Astrocyte of the spinal cord (primary cell): Measurements from ENCODE around the gene LYST.
"Not testable (repeated sequence)": the region's sequence is repeated elsewhere in the genome, so short reads cannot be mapped to it uniquely, and the experiment has no call there.

ENCODE experiments used
- DNase-seq: peaks from one replicate; pipeline ENCODE4 v3.0.0; 2011; ENCODE audit warnings: low read depth, low spot score
- H3K4me3 ChIP-seq: 2 replicates; pipeline ENCODE4 v1.5.1; 2011; ENCODE audit warnings: low read depth, mild to moderate bottlenecking, low read length, moderate library complexity
- in situ Hi-C: cut with HindIII; loops from 2 replicates; pipeline ENCODE4 v1.10.0; 2017; ENCODE audit warnings: low sequenced_read_pairs
- TF ChIP-seq, protein P1 (sequence below): IDR thresholded peaks from 2 replicates; pipeline ENCODE4 v1.5.1; 2012; ENCODE audit warnings: low read depth, mild to moderate bottlenecking, low read length, inconsistent platforms

Gene LYST

DNA sequence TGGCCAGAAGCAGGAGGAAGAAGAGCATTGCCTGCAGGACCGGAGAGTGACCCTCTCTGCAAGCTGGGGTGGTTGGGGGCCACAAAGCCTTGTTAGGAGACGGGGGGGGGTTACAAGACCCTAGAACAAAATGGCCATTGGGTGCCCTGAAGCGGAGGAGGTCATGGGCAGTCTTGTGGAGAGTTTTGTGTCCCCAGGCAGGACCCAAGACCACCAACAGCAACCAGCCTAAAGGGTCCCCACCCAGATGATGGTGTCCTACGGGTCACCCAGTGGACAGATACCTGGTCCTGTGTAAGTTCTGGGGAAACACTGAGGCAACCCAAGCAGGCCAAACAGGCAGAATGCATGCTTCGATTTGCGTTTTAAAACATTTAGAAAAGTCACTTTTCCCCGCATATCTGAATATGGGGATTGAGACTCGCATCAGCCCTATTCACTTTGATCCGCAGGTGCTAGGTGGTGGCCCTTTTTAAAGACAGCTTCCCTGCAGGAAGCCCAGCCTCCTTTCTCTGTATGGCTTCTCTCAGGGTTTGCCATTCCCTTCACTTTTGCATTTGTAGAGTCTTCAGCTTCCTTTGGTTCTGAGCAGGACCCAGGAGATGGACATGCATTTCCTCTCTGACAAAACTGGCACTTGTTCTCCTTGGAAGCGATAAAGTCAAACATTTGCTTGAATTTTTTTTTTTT lies 238.2 kb downstream of the LYST start:
- TF ChIP-seq, protein P1, sequence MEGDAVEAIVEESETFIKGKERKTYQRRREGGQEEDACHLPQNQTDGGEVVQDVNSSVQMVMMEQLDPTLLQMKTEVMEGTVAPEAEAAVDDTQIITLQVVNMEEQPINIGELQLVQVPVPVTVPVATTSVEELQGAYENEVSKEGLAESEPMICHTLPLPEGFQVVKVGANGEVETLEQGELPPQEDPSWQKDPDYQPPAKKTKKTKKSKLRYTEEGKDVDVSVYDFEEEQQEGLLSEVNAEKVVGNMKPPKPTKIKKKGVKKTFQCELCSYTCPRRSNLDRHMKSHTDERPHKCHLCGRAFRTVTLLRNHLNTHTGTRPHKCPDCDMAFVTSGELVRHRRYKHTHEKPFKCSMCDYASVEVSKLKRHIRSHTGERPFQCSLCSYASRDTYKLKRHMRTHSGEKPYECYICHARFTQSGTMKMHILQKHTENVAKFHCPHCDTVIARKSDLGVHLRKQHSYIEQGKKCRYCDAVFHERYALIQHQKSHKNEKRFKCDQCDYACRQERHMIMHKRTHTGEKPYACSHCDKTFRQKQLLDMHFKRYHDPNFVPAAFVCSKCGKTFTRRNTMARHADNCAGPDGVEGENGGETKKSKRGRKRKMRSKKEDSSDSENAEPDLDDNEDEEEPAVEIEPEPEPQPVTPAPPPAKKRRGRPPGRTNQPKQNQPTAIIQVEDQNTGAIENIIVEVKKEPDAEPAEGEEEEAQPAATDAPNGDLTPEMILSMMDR: no peak
- no peak for DNase-seq
- H3K4me3 ChIP-seq: no peak overlapping the region
- in situ Hi-C loops: no loop called here

DNA sequence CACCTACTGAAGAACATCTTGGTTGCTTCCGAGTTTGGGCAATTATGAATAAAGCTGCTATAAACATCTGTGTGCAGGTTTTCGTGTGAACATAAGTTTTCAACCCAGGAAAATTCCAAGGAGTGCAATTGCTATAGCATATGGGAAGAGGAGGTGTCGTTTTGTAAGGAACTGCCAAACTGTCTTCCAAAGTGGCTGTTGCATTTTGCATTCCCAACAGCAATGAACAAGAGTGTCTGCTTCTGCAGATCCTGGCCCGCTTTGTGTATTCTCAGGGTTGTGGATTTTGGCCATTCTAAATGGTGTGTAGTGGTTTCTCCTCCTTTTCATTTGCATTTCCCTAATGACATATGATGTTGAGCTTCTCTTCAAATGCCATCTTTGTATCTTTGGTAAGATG lies 240.9 kb downstream of the LYST start:
- in situ Hi-C loops: no loop called here
- TF ChIP-seq, protein P1: no peak
- no peak overlapping the region for H3K4me3 ChIP-seq

GRCh38 chr1:235625340-235625739 lies 241.4 kb downstream of the LYST start:
- no peak for DNase-seq
- in situ Hi-C loops: no loop called here
- TF ChIP-seq, protein P1: no peak
- H3K4me3 ChIP-seq: no peak overlapping the region

More for the DNA sequence above, 240.9 kb downstream of the LYST start:
- no peak for DNase-seq

- TF ChIP-seq, protein P1: no peak
- in situ Hi-C loops: no loop called here
- DNase-seq: peak; percentile 94
- H3K4me3 ChIP-seq: no peak overlapping the region
Measured at GRCh38 chr1:235624721-235625333, 241.9 kb downstream of the LYST start.

DNA sequence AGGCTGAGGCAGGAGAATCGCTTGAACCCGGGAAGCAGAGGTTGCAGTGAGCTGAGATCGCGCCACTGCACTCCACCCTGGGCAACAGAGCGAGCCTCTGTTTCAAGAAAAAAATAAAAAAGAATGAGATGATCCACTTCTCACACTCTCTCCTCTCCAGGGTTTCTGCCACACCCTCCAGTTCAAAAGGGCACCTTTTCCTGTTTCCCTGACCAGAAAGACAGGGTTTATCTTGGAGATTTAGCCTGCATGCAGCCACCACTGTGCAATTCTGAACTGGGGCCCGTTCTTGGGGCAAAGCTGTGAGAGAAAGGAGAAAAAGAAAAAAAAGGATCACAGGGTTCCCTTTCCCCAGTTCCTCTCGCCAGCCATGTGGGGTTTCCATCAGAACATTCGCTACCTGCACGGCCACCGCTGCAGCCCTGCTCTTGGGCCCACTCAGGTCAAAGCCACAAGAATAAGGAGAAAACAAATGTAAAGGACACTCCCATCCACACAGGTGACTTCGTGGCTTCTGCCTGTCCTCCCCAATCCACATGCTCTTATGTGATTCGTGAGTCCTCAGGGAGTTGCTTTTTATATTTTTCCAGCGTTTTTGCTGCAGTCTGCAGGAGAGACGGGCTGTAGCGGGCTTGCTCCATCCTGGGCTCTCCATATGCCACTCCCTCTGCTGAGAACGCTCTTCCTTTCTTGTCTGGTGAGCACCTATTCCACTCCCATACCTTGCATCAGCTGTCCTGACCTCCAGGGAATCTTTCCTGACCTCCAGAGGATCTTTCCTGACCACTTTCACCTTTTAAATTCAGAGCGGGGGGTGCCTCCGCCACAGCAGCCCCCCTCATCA lies 243.5 kb downstream of the LYST start:
- no peak overlapping the region for H3K4me3 ChIP-seq
- DNase-seq: no peak
- in situ Hi-C loops: no loop called here
- TF ChIP-seq, protein P1: no peak

GRCh38 chr1:235619149-235619548 lies 247.6 kb downstream of the LYST start:
- H3K4me3 ChIP-seq, in situ Hi-C loops, DNase-seq: not testable (repeated sequence)
